Activated CD4-positive, alpha-beta T cell treated with anti-CD3 and anti-CD28 coated beads, Interleukin-2, amount 50 U/mL, for 16 hours (primary cell): Measurements from ENCODE around the gene KDM3B.
"Not testable (repeated sequence)": the region's sequence is repeated elsewhere in the genome, so short reads cannot be mapped to it uniquely, and the experiment has no call there.

Experiments used
- DNase-seq: peaks from one replicate; pipeline ENCODE4 v3.0.0-alpha.2; 2020

The KDM3B gene

DNA sequence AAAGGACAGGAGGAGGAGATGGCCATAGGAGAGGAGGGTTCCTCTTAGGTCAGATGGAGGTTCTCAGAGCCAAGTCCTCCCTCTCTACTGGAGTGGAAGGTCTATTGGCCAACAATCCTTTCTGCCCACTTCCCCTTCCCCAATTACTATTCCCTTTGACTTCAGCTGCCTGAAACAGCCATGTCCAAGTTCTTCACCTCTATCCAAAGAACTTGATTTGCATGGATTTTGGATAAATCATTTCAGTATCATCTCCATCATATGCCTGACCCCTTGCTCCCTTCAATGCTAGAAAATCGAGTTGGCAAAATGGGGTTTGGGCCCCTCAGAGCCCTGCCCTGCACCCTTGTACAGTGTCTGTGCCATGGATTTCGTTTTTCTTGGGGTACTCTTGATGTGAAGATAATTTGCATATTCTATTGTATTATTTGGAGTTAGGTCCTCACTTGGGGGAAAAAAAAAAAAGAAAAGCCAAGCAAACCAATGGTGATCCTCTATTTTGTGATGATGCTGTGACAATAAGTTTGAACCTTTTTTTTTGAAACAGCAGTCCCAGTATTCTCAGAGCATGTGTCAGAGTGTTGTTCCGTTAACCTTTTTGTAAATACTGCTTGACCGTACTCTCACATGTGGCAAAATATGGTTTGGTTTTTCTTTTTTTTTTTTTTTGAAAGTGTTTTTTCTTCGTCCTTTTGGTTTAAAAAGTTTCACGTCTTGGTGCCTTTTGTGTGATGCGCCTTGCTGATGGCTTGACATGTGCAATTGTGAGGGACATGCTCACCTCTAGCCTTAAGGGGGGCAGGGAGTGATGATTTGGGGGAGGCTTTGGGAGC, 115.9 kb downstream of the KDM3B start:
- DNase-seq: no peak

GRCh38 chr5:138468966-138469539, 116.6 kb downstream of the KDM3B start:
- DNase-seq: no peak

DNA sequence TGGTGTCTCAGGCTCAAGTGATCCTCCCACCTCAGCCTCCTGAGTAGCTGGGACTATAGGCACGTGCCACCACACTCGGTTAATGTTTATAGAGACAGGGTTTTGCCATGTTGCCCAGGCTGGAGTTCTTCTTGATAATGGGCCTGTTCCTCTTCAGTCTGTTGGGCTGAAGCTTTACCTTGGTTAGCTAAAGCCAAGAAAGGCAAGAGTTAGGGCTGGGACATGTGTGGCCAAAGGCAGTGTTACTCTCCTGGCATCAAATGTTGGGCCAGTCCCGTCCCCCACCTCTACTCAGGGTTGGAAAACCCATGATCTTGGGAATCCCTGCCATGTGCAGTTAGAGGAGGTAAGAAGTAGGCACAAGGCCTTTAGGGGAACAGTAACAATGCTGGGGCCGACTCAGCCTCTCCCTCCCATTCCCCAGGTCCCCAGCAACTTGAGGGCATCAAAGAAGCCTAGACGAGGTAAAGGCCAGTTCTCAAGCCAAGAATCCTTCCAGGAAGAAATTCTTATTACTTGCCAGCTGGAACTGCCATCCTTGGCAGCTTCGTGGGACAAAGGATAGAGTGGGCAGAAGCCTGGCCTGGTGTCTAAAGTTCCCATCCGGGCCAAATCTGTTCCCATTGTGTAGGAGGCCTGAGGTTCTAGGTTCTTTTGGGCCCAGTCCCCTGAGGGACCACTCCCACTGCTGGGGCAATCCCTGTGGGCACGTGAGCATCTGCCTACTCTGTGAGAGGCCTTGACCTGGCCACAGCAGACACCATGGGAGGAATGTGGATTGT, 117.2 kb downstream of the KDM3B start:
- no peak for DNase-seq

DNA sequence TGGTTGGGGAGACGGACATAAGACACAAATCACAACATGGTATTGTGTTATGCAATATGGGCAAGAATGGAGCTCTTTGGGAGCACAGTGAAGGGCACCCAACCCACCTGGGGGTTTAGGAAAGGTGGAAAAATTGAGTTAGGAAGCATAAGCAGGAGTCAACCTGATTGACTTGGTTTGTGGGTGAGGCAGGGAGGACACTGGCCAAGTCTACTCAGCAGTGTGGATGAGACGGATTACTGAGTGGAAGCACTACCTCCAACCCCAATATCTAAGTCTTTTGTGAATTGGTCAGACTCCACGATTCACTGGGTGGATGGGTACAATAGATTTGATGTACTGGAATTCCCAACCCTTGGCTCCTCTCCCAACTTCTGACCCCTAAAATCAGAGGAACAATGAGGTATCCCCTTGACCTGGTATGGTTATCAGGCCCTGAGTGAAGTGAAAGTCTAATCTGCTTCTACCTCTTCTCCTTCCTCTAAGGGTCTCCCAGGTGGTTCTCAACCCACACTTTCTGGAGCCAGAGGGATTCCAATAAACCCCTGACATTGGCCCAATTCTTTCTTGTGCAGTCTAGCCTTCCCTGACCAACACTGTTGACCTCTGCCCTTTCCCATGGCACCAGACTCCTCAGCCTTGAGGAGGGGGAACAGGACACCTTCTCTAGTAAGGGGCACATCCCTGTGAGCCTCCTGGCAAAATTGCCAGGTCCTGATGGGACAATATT, 118.0 kb downstream of the KDM3B start:
- no peak for DNase-seq

DNA sequence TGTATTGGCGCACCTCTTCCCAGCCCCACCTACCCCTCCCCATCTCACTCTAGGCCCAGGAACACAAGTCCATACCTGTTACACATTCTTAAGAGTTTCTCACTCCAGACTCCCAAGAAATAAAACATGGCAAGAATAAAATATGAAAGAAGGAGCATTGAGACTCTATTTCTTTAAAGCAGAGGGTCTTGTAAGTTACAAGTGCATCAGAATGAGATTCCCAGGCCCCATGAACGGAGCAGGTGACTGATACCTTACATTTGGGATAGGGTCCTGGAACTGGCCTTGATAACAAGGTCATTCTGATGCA, 118.5 kb downstream of the KDM3B start:
- no peak for DNase-seq

GRCh38 chr5:138472353-138472752, 119.9 kb downstream of the KDM3B start:
- no peak for DNase-seq

- DNase-seq: not testable (repeated sequence)
Observed at GRCh38 chr5:138473151-138473550, 120.7 kb downstream of the KDM3B start.

- DNase-seq: no peak
Observed at GRCh38 chr5:138476918-138477317, 124.4 kb downstream of the KDM3B start.

GRCh38 chr5:138482638-138483037, 130.2 kb downstream of the KDM3B start:
- no peak for DNase-seq
